T follicular helper cell (primary cell): ENCODE data around the gene LRRC28.
"Not testable (repeated sequence)": the region's sequence is repeated elsewhere in the genome, so short reads cannot be mapped to it uniquely, and the experiment has no call there.

ENCODE experiments used
- DNase-seq: peaks from one replicate; pipeline ENCODE4 v3.0.0-alpha.2; 2020; ENCODE audit warnings: low read depth

Gene LRRC28

DNA sequence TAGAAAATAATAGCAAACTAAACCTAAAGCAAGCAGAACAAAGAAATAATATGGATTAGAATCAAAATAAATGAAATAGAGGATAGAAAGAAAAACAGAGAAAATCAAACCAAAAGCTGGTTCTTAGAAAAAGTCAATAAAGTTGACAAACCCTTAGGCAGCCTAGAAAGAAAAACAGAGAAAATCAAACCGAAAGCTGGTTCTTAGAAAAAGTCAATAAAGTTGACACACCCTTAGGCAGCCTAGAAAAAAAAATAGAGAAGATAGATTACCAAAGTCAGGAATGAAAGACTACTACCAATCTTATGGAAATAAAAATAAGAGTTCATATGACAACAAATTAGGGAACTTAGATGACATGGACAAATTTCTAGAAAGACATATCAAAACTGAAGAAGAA, 142.4 kb downstream of the LRRC28 start:
- DNase-seq: no peak

GRCh38 chr15:99396375-99396774, 145.1 kb downstream of the LRRC28 start:
- no peak for DNase-seq

DNA sequence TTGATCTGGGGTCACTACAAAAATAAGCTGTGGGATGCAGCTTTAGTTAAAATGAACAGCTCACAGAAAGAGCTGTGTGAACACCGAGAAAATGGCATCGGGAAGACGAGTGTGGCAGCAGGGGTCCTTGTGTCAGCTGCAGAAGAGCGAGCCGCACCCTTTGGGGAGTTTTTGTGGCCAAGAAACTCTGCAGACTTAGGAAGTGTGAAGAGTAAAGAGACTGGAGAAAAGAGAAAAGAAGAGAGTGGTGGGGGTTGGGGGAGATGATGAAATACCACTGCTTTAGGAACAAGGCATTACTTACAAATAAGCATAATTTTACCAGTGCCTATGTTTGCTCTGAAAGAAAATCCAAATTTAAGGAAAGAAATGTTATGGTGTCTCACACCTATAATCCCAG, 147.8 kb downstream of the LRRC28 start:
- no peak for DNase-seq

DNA sequence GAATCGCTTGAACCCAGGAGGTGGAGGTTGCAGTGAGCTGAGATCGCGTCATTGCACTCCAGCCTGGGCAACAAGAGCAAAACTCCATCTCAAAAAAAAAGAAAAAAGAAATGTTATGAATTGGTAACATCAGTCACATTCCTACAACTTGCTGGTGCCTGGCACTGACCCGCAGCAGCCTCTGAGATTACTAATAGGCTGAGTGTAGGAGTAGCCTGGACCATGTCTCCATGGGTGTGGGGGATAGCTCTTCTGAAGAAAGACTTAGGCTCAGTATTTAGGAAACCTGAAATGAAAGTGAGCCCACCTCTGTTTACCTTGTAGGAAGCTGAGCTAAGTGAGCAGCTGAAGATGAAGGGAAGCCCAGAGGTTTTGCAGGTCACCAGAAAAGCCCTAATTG, 148.3 kb downstream of the LRRC28 start:
- DNase-seq: no peak

GRCh38 chr15:99401216-99401615, 149.9 kb downstream of the LRRC28 start:
- not testable (repeated sequence) for DNase-seq

DNA sequence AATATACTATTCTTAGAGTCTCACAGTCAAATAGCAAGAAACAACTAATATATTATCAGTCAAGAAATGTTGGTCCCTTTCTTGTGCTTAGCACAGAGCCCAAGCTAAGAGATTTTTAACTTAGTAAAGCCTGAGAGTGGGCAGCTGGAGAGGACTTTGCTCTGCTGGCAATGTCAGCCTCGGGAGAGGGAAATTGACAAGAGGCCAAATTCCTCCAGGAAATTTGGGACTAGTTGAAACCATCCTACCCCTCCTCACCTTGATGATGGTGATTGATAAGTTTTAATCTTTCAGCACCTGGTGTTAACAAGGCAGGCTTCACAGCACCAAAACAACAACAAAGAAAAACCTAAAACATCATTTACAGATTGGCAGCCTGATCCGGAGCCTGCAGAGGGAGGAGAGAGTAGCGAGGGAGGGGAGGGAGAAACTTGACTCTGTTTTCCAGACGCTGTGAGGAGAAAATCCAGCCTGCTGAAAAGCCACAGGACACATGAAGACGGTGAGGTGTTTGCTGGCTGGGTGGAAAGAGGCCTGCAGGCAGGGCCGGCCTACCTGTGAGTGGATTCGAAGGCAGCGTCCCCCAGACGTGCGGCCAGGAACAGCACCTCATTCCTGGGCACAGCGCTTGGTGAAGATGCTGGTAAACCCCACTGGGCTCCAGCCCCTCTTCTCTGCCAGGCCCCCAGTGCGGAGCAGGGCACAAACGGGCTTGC, 150.9 kb downstream of the LRRC28 start:
- DNase-seq: no peak

DNA sequence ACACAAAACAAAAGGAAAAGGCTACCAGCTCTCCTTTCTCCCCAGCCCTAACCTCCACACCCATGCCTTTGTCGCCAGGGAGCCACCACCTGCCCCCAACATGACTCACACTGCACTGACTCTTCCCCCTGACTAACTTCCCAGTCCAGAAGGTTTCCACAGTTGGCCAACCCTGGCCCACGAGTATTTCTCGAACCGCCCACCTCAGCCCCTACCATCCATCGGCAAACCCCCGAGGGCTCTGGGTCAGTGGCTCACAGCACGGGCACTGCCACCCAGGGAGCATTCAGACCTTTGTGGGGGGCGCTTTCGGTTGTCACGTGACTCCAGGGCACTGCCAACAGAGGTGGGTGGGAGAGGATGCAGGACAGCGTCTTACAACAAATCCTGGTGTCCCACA, 152.3 kb downstream of the LRRC28 start:
- DNase-seq: no peak

GRCh38 chr15:99404454-99404853, 153.2 kb downstream of the LRRC28 start:
- DNase-seq: no peak

GRCh38 chr15:99406120-99406519, 154.8 kb downstream of the LRRC28 start:
- DNase-seq: no peak

GRCh38 chr15:99406716-99407487, 155.6 kb downstream of the LRRC28 start:
- no peak for DNase-seq

DNA sequence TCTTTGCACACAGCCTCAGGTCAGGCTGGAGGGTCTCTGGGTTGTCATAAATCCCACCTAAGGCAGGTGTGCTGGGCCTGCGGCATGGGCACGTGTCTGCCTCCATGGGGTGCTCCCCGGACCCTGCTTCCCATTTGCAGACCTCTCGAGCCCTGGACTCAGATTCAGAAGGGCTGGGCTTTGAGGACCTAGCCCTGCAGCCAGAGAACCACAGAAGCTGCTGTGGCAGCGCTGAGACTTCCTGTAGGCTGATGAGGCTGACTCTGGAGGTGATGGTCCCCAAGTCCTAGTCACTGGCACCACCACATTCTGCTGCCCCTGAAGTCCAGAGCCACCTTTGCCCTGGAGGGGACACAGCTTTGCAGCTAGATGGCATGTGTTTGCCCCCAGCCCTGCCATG, 156.4 kb downstream of the LRRC28 start:
- no peak for DNase-seq

GRCh38 chr15:99408236-99409096, 157.2 kb downstream of the LRRC28 start:
- DNase-seq: no peak

- no peak for DNase-seq
Observed at GRCh38 chr15:99409097-99409473, 157.8 kb downstream of the LRRC28 start.

DNA sequence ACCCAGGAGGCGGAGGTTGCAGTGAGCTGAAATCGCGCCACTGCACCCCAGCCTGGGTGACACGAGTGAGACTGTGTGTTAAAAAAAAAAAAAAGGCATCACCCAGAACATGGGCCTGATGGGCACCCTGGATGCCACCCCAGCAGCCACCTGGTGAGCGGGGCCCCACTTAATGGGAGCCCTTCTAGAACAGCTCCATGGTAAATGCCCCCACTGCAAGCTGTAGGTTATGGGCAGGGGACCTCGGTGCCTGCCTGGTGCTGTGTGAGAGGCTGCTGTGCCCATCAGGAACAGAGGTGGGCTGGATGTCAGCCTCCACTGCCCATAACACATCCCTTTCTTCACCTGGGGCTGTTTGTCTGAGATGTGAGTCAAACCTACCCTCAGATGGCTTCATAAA, 158.3 kb downstream of the LRRC28 start:
- DNase-seq: no peak

- no peak for DNase-seq
Observed at GRCh38 chr15:99410477-99410876, 159.2 kb downstream of the LRRC28 start.

- no peak for DNase-seq
Observed at GRCh38 chr15:99411234-99411633, 160.0 kb downstream of the LRRC28 start.

DNA sequence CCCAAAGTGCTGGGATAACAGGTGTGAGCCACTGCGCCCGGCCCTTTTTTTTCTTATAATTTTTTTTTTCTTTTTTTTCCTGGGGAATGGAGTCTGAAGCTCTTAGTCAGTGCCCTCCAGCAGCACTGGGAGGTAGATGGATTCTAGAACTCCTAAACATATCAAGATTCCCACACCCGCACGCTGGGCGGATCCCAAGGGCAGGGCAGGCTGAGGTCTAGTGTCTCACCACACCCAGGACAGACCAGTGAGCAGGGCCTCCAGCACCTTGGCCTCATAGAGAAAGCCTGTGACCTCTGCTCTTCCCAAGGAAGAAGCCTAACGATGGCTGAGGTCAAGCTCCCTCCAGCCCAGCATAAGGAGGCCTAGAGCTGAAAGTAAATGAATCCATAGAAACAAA, 160.8 kb downstream of the LRRC28 start:
- DNase-seq: no peak

DNA sequence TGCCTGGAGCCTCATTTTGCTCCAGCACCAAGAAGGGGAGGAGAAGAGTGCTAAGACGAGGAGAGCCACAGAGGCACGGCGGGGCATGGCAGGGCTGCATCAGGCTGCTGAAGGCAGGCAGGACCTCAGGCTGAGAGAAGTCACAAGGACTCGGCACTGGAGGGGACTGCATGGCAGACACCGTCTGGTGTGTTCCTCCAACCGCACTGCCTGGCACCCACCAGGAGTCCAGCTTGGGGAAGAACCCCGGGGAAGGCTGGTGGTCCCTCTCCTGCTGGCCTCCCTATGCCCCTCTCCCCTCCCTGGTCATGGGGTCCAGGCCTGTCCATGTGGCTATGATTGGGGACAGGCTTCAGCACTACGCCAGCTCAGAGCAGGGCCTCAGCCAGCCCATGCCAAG, 161.3 kb downstream of the LRRC28 start:
- no peak for DNase-seq

- DNase-seq: no peak
Observed at GRCh38 chr15:99413955-99414754, 162.9 kb downstream of the LRRC28 start.

GRCh38 chr15:99414755-99415731, 163.8 kb downstream of the LRRC28 start:
- no peak for DNase-seq
